GM04503 (cell line): ENCODE data around the gene DQX1.

Experiments used
- DNase-seq: peaks from one replicate; pipeline ENCODE4 v3.0.0-alpha.2; 2012; ENCODE audit warnings: low read depth

Gene DQX1

GRCh38 chr2:74511104-74511989, 14.7 kb downstream of the DQX1 start:
- DNase-seq, result no peak

- no peak for DNase-seq
Observed at GRCh38 chr2:74510272-74510671, 15.8 kb downstream of the DQX1 start.

DNA sequence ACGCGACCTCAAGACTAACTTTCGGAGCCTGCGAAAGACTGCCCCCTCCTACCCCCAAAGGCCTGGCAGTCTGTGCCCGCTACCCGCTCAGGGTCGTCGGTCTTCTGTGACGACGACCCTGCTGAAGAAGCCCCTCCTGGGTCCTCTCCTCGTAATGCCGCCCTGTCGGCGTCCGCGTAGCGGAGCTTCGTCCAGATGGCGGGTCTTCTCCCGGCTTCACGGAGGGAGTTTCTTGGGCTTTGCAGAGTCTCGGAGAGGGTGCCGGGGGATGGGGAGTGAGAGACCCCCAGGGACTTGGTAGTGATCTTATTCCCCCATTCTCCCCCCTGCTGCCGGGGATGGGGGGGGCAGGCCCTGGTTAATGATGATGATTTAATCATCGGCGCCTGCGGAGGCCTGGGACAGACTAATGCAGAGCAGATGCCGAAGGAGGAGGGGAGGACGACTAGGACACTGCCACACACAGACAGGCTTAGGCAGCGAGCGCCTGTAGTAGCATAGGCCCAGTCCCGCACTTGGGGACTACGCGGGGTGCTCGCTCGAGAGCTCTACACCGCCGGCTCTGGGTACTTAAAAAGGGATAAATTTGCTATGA, 18.0 kb downstream of the DQX1 start:
- no peak for DNase-seq

DNA sequence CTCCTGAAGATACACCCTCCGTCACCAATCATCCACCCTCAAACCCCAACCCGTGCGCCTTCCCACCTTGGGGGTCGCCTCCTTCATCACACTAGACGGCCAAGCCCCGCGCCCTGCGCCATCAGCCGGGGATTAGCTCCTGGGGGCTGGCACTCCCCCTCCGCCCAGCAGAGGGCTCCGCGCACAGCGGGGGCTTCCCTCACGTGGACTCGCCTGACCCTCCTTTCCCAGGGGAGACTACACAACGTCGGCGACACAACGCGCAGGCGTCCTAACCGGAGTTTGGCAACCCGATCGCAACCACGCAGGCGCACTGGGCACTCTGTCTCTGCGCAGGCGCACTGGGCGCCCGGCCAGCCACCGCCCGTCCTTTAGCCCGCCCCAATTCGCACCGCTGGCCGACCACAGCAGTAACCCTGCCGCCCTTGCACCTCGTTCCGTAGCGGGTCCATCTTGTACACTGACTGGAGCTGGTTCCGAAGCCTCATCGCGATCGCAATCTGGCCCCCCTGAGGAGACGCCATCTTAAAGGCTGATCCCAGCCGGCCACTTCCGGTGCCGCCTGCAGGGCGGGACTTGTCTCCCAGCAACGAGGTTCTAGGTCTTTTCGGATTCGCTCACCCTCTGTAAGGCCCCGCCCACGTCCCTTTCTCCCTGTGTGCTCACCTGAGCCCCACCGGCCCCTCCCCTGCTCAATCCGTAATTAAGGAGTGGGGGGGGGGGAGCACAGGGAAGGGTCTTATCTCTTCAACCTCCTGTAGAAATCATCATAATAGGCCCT, 18.7 kb downstream of the DQX1 start, which contains the start of gene PCGF1:
Gene PCGF1, minus strand, starts transcription at position 551 of the 781 bp plus-strand sequence. Its CDS starts 27 bp downstream, at position 524.
- DNase-seq, result peak; percentile 80

- DNase-seq, result no peak
Observed at GRCh38 chr2:74505448-74506246, 20.4 kb downstream of the DQX1 start.

DNA sequence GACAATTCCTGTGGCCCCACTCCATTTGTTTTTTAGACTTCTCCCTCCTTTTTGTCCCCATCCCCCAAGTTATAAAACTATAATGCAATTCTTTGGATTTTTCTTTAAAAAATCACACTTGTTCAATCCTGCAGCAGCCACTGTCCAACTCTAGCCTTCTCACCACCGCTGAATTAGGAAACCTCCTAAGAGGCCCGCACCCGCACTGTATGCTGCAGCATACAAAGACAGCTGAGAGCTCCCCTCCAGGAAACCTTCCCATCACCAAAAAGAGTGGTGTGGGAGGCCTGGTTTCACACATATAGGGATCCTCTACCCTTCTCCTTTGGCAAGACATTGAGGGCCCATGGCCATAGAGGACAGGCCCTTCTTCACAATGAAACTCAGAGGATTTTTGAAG, 21.4 kb downstream of the DQX1 start:
- DNase-seq, result no peak

GRCh38 chr2:74503506-74504475, 22.2 kb downstream of the DQX1 start:
- DNase-seq, result no peak

DNA sequence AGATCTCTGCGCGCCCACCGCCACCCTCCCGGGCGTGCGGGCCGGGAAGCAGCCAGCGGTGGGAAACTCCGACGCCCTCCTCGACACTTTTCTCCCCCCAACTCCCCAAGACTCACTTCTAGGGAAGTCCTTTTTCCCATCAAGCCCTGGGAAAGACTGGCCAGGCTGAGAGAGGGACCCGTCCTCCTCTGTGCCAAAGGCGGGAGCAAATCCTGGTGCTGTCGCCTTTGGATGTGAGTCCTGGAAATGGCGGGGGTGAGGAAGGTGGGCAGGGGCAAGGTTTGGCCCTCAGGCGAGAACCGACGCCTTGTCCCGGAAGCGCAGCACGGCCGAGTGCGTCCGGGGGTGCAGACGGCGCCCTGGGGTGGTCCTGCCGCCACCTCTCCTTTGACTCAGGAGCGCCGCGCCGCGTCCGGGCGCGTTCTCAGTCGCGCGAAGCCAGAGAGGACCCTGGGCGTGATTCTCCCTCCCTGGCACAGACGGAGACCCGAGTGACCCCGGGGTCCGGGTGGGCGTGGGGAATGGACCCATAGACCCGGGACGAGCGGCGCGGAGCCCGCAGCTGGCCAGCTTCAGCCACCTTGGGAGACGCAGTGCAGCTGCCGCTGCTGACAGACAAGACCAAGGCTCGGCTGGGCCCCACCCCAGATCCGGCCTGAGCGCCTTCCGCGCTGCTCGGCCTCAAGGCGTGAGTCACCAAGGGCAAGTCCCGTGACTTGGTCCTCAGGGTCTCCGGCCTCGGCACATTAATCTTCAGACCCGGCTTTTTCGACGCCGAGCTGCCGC, 23.1 kb downstream of the DQX1 start:
- DNase-seq, result no peak

GRCh38 chr2:74502147-74502719, 23.8 kb downstream of the DQX1 start:
- no peak for DNase-seq

DNA sequence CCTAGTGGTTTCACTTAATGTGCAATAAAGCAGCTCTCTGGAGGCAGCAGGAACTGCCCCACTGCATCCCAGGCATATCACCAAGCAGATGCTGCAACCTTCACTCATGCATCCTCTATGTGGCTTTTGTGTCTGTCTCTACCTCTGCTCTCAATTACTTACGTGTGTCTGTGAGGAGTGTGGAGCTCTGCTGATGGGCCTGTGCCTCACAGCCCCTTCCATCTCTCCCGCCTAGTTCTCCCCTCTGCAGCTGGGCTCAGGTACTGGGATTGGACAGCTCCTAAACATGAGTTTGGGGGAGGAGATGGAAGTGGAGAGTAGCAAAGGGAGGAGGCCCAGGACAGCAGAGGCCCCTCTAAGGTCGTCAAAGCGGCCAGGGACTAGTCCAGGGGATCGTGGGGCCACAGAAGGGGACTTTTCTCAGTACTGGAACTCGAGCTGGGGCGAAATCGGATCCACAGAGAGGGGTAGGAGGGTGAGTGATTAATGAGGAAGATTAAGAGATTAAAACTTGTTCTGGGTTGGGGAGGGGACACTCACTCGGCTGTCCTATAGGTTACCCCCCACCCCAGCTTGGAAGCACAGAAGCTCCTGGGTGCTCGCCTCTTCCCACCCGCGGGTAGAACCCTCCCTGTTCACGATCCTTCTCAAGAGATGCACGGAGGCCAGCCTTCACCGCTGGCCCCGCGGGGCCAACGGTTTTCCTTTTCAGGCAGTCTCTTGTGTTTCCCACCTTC, 24.5 kb downstream of the DQX1 start:
- no peak for DNase-seq

DNA sequence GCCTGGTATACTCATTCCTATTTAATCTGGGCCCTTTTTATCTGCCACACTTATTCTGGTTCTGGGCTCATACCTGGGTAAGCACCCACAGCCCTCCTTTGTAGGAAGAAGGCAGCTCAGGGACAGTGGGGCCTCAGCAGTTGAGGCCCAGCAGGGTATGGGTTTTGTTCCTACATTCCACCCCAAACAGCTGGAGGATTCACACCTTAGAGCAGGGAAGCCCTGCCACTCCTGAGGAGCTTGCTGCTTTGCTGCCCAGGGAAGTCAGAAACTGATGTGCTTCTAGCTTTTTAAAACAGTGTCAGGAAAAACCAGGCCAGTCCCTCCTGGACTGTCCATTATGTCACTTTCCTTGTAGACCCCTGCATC, 25.5 kb downstream of the DQX1 start:
- DNase-seq, result no peak

- no peak for DNase-seq
Observed at GRCh38 chr2:74499940-74500577, 26.0 kb downstream of the DQX1 start.

DNA sequence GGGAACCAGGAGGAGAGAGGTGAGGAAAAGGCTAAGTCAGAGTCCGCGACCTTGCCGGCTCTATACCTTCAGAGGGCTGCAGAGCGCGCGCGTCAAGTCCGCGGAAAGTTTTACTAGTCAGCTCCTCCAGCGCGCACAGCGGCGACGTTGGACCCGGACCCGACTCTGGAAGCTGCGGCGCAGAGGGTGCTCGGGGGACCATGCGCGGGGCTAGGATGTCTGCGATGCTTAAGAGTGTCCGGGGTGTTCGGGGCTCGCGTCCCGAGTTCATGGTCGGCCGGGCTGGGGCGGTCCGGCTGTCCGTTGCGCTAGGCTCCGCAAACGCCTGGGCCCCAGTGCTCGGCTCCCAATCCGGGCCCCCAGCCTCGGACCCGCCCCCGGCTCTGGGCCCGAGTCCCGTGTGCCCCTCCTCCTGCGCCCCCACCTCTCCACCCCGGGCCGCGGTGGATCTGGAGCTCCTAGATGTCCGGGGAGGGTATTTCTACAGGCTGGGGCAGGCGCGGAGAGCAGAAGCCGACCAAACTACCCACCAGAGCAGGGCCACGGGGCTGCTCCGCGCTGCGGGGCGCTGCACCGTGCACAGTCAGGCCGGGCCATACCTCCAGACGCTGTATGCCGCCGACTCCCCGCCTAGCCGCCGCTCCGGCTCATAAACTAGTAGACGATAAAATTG, 26.6 kb downstream of the DQX1 start, which contains the start of gene LBX2:
Gene LBX2, minus strand, starts transcription at position 337 of the 673 bp plus-strand sequence. Its CDS starts 66 bp downstream, at position 271.
- DNase-seq, result no peak

DNA sequence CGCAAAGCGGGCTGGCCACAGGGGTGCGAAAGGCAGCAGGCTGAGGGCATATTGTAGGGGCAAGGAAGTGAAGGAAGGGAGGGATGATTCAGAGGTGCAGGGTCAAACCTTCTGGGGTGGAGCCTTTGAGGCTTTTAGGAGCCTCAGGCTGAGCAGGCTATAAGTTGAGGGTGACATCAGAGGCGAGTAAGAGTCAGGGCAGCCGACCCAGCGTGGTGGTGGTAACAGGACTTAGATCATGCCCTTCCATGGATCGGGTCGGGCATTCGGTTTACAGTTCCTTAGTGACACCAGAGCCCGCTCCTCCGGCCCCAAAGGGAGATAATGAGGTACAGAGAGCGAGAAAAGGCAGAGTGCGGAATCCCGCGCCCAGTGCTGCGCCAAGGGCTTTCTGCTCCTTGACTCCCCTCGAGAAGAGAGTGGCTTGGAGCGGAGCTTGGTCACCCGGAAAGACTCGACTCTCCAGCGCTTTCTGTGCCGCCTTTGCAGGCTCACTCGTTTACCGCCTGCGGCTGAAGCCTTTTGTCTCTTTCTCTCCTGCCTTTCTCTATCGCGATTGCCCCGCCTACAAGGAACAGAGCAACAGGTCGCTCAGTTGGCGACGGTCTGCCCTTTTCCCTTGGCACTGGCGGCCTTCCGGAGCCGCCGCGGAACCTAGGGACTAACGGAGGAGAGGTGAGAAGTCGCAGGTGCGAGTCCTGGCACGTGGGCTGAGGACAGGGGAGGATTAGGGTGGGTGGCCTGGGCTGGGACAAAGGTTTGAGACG, 27.3 kb downstream of the DQX1 start:
- DNase-seq, result no peak

- DNase-seq, result no peak
Observed at GRCh38 chr2:74497777-74498499, 28.1 kb downstream of the DQX1 start.
